ENCODE data around the gene UROS.
A peak's percentile ranks its signal among the peaks of the same experiment; 100 is the strongest.

UROS gene

DNA sequence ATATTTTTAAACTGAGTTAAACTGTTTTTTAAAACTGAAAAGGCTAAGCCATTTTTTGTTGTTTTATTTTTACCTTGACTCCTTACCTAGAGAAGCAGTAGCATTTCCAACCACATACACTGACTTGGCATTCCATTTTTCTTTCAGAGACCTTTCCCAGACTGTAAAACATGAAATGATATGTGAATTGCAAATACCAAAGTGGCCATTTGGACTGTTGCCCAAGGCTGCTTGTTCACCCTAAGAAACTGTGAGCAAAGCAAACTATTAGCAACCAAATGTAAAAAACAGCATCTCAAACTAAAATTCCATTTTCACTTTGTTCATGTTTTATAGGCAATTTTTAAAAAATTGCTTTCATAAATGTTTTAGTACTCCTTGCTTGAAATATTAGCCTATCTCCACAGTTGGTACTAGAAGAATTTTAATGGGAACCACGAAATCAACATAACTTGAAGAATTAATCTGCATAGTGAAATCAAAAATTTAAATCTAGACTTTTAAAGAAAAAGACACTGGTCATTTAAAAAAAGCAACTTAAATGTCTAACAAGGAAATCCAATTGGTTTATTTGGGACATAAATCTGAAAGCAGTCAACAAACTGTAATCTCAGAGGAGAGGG lies 10.8 kb downstream of the UROS start:
- no peak overlapping the region for H3K4me3 Mint-ChIP-seq
- DNase-seq (no peak), ATAC-seq (no peak)
- H3K27ac Mint-ChIP-seq = no peak overlapping the region
- H3K4me1 Mint-ChIP-seq = no peaks in the 10 kb centered on the region
- peaks cover 28% of the 10 kb centered on the region for H3K36me3 Mint-ChIP-seq (ENCODE audit: low read depth)
- no peaks in the 10 kb centered on the region for H3K27me3 Mint-ChIP-seq
- no peaks in the 10 kb centered on the region for H3K9me3 Mint-ChIP-seq

DNA sequence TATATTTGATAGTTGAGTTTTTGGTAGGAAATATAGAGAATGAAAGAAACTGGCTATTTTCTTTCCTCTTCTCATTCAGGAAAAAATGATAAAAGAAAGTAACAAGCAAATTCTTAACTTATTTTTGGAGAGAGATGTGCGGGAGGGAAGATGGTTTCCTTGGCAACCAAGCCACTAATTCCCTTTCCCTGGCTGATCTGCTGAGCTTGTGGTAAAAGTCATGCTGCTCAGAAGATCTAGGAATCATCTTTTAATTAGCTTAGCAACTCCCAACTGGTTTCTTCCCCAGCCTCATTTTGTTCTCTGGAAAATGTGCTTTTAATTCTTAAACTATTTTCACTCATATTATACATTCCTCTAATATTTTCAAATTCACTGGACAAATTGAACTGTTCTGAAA lies 11.8 kb downstream of the UROS start:
- no peak overlapping the region for H3K27ac Mint-ChIP-seq
- peaks cover 28% of the 10 kb centered on the region for H3K36me3 Mint-ChIP-seq (ENCODE audit: low read depth)
- no peak overlapping the region for H3K4me3 Mint-ChIP-seq
- ATAC-seq (no peak), DNase-seq (no peak)
- no peaks in the 10 kb centered on the region for H3K9me3 Mint-ChIP-seq
- no peaks in the 10 kb centered on the region for H3K27me3 Mint-ChIP-seq
- no peaks in the 10 kb centered on the region for H3K4me1 Mint-ChIP-seq

DNA sequence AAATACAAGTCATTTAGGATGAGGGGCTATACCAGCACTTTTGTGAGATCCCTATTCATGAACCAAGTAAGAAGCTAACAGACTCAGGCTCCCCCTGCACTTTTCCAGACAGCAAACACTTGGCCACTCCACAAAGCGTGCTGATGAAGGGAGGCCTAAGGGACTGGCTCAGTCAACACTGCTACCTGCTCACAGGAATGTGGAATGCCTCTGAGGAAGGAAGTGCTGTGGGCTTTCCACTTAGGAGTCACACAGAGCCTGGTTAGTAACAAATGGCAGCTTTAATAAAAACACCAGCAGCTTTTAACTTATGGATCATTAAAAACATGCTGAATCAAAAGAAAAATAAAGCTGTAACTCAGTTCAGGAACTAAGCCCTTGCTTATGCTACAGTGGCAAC lies 15.0 kb downstream of the UROS start:
- no peaks in the 10 kb centered on the region for H3K27me3 Mint-ChIP-seq
- no peak overlapping the region for H3K4me3 Mint-ChIP-seq
- peaks cover 13% of the 10 kb centered on the region for H3K36me3 Mint-ChIP-seq (ENCODE audit: low read depth)
- DNase-seq (no peak), ATAC-seq (no peak)
- no peak overlapping the region for H3K27ac Mint-ChIP-seq
- H3K4me1 Mint-ChIP-seq = no peaks in the 10 kb centered on the region
- no peaks in the 10 kb centered on the region for H3K9me3 Mint-ChIP-seq

DNA sequence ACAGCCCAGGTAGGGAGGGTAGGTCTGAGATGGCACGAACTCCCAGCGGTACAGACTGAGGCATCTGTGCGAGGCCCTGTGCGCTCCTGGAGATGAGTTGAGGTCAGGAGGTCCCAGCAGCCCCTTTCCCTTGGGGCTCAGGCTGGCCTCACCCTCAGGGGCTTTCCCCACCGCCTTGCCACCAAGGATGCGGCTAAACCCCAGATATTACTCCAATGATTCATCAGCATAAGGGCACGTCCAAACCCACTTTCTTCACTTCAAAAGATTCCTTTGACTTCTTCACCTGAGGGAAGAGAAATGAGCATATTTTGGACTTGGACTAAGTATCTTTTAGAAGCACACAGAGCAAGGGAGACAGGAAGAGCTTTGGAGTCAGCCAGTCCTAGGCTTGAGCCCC lies 20.3 kb downstream of the UROS start:
- ATAC-seq = peak; percentile 66
- no peak overlapping the region for H3K4me3 Mint-ChIP-seq
- H3K27ac Mint-ChIP-seq = no peak overlapping the region
- DNase-seq = no peak
- H3K9me3 Mint-ChIP-seq = no peaks in the 10 kb centered on the region
- H3K36me3 Mint-ChIP-seq (ENCODE audit: low read depth) = peaks cover 2% of the 10 kb centered on the region
- no peaks in the 10 kb centered on the region for H3K27me3 Mint-ChIP-seq
- peaks cover 2% of the 10 kb centered on the region for H3K4me1 Mint-ChIP-seq

DNA sequence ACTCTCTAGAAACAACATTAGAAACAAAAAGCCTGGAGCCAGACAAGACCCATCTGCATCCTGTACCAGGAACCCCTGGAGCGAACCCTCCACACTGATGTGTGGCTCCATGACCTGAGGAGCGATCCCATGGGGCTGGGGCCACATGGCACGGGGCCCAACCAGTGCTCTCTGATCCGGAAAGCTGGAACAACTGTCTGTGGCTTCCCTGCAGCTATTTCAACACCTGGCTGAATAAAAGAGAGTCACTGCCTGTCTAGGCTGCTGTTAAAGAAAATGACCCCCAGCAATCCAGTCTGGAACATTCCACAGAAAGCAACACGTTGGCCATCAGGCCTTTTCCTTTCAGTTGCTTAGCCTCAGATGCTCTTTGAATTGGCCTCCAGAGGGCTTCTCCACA lies 20.9 kb downstream of the UROS start:
- H3K4me1 Mint-ChIP-seq = peaks cover 2% of the 10 kb centered on the region

DNA sequence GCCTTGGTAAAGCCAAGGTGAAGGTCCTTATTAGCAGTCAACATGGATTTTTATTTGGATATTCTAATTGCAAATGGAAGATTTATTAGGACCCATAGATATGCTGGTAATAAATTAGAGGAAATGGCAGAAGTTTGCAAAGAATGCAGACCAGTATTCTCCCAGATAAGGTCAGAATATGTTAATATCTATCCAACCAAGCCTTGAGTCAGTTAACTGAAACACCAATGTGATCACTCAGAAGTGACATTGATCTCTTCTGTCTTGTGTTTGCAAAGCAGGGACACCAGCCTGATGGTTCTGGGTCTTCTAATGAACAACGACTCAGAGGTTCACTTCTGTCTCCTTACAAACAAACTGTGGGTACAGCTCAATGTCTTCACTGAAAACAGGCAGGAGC lies 21.5 kb downstream of the UROS start:
- H3K27ac Mint-ChIP-seq = no peak overlapping the region
- no peaks in the 10 kb centered on the region for H3K27me3 Mint-ChIP-seq
- ATAC-seq (no peak), DNase-seq (no peak)
- peaks cover 2% of the 10 kb centered on the region for H3K4me1 Mint-ChIP-seq
- peaks cover 2% of the 10 kb centered on the region for H3K36me3 Mint-ChIP-seq (ENCODE audit: low read depth)
- H3K9me3 Mint-ChIP-seq = no peaks in the 10 kb centered on the region
- no peak overlapping the region for H3K4me3 Mint-ChIP-seq

More for the DNA sequence above, 20.9 kb downstream of the UROS start:
- Mint-ChIP-seq H3K27ac (no peak overlapping the region), H3K4me3 (no peak overlapping the region), H3K36me3 (ENCODE audit: low read depth) (peaks cover 2% of the 10 kb centered on the region), H3K27me3 (no peaks in the 10 kb centered on the region), H3K9me3 (no peaks in the 10 kb centered on the region)
- DNase-seq = no peak
- no peak for ATAC-seq

DNA sequence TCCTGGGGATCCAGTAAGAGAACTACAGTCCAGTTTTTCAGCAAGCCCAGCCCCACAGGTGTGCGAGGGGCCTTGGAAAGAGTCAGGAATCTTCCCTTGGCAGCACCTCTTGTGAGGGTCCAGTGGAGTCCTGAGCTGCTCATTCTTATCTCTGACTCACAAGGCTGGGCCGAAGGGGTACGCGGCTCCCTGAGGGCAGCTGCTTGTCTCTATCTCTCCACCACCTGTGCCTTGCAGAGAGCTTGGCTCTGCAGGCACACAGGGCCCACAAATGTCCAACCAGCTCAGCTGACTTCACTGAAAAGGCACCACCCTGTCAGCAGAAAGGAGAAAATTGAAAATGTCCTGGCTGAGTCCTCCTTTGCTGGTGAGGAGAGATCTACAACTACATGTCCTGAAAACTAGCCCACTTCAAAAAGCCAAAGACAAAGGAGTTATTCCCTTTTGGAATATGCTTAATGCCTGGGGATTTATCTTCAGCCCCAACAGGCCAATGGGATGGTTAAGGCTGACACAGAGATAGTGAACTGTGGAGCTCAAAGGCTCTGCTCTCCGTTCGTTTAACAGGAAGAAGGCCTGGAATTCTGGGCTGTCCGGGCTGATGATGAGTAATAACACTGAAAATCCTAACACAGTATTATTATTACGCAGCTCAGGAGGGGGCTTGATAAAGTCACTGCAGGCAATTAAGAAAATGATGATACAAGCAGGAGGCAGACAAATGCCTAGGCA lies 23.4 kb downstream of the UROS start:
- Mint-ChIP-seq H3K36me3 (ENCODE audit: low read depth) (peaks cover 2% of the 10 kb centered on the region), H3K4me3 (no peak overlapping the region), H3K27ac (no peak overlapping the region), H3K27me3 (no peaks in the 10 kb centered on the region), H3K4me1 (peaks cover 2% of the 10 kb centered on the region), H3K9me3 (no peaks in the 10 kb centered on the region)
- DNase-seq (no peak), ATAC-seq (no peak)

DNA sequence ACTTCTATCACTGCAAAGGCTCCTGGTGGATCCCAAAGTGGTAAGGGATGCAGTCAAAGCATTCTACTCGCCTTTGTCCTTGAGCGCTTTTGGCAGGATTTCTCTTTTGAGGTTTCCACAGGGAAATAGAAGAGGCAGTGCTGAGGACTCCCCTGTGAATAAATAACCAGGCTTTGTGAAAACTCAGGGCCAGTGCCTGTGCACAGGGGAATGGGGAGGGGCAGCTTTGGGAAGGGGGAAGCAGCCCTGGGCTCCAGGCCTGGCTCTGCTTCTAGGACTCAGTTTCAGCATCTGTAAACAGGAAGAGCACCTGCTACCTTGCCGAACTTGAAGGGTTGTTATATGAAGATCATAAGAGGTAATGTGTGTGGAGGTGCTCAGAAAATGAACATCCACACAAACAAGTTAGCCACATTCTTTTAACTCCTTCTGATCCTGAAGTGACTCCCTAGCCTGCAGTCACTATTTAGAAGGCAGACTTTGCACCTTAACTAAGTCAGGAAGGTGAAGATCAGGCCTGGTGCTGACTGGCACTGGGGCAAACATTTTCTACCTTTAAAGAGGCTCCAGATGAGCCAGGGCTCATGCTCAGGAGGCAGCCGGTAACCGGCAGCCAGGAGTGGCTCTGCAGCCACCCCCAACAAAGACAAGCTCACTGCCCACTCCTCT lies 24.9 kb downstream of the UROS start:
- H3K9me3 Mint-ChIP-seq = no peaks in the 10 kb centered on the region
- no peak overlapping the region for H3K27ac Mint-ChIP-seq
- ATAC-seq (no peak), DNase-seq (no peak)
- H3K4me3 Mint-ChIP-seq = no peak overlapping the region
- no peaks in the 10 kb centered on the region for H3K27me3 Mint-ChIP-seq
- H3K36me3 Mint-ChIP-seq (ENCODE audit: low read depth) = peaks cover 4% of the 10 kb centered on the region
- peaks cover 2% of the 10 kb centered on the region for H3K4me1 Mint-ChIP-seq

DNA sequence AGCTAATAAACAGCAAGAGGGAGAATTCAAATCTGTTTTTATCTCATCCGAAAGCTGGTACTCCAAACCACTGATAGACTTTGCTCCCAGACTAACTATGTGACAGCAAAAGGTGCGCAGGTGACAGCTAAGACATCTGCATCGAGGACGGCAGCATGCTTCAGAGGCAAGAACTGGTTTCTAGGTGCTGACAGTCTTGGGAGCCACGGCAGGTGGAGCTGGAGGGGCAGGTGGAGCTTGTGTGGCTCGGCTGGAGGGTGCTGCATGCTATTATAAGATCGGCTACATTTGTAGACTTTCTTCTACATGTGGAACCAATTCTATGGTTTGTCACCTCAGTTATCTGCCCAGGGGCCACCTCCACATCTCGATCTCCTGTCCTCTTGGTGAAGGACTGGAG lies 25.6 kb downstream of the UROS start:
- Mint-ChIP-seq H3K36me3 (ENCODE audit: low read depth) (peaks cover 5% of the 10 kb centered on the region), H3K4me3 (no peak overlapping the region), H3K4me1 (no peaks in the 10 kb centered on the region), H3K27me3 (no peaks in the 10 kb centered on the region), H3K27ac (no peak overlapping the region), H3K9me3 (no peaks in the 10 kb centered on the region)
- ATAC-seq (no peak), DNase-seq (no peak)

DNA sequence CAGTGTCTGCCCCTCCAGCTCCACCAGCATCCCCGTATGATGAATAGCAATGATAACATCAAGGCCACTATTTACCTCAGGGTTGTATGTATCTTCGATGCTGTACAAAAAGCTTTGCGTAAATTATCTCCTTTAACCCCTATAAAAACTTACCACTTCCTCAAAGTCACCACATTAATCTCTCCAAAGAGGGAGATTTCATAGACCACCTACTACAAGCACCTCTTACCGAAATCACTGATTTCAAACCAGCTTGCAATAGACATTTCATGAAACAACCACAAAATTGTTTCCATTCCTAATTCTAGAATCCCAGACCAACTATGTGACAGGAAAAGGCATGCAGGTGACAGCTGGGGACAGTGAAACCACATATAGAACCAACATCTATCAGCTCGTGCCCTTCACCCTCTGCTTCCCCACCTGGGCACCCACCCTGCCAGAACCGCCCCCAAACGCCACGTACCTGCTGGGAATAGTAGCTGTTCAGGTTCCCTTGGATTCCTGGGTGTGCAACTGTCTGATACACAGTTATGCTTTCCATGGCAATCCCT lies 27.3 kb downstream of the UROS start:
- peaks cover 16% of the 10 kb centered on the region for H3K36me3 Mint-ChIP-seq (ENCODE audit: low read depth)
- H3K4me3 Mint-ChIP-seq = no peak overlapping the region
- ATAC-seq (no peak), DNase-seq (no peak)
- H3K27me3 Mint-ChIP-seq = no peaks in the 10 kb centered on the region
- H3K9me3 Mint-ChIP-seq = no peaks in the 10 kb centered on the region
- no peaks in the 10 kb centered on the region for H3K4me1 Mint-ChIP-seq
- no peak overlapping the region for H3K27ac Mint-ChIP-seq

DNA sequence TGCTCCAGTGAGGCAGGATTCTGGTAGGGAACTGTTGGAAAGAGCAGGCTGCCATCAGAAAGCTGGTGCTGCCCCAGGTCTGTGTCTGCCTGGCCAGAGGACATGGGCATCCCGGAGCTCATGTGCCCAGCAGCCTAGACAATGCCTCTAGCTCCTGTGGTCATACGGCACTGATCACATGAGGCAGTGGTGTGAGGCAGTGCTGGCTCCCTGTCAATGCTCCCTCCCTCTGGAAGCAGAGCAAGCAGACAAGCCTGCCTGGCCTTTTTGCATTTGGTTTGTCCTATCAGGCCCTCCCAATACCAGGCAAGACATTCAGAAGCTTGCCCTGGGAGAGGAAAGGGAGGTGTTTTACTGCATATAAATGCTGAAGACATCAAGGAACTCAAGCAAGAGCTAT lies 27.9 kb downstream of the UROS start:
- H3K4me3 Mint-ChIP-seq = no peak overlapping the region
- H3K36me3 Mint-ChIP-seq (ENCODE audit: low read depth) = peaks cover 16% of the 10 kb centered on the region
- no peak for ATAC-seq
- no peak for DNase-seq
- no peaks in the 10 kb centered on the region for H3K27me3 Mint-ChIP-seq
- H3K9me3 Mint-ChIP-seq = no peaks in the 10 kb centered on the region
- no peak overlapping the region for H3K27ac Mint-ChIP-seq
- H3K4me1 Mint-ChIP-seq = peaks cover under 1% of the 10 kb centered on the region

DNA sequence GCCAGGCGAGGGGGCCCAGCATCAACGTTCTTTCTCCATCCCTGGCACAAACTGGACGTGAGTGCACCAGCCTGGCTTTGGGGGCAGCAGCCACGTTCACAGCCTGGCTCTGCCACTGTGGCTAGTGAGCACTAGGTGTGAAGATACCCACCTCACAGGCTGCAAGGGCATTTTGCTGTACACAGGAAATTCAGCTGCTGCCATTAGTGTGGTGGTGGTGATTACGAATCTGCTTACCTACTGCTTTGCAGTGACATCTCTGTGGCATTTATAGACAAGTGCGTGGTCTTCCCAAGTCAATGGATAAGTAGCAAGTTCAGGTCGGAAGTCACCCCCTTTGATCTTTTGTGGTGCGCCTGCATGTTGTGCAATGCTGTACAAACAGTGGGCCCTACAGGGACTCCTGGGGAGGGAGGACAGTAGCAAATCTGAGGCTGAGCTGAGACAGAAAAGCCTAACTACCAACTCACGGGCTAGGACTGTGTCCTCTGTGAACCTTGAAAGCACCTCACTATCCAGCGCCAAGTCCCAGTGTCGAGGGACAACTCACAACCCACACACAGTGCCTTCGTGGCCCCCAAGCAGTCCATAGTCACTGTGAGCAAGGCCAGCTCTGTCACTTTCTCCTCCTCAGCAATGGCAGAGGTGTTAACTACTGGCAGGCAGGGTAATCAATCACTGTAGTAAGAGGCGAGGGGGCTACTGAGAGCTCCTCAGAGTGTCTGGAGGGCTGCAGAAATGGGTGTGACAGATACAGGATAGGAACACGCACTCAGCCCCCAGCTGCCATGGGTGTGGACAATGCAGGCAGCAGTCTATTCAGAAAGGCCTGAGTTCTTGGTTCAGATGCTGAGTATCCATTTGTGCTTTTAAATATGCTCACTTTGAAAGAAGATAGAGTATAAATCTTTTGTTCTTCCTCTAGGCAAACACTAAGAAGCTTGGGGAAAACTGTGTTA lies 30.4 kb downstream of the UROS start:
- DNase-seq (no peak), ATAC-seq (no peak)
- Mint-ChIP-seq H3K27me3 (no peaks in the 10 kb centered on the region), H3K9me3 (no peaks in the 10 kb centered on the region), H3K36me3 (ENCODE audit: low read depth) (peaks cover 14% of the 10 kb centered on the region), H3K4me3 (no peak overlapping the region), H3K4me1 (peaks cover 14% of the 10 kb centered on the region), H3K27ac (no peak overlapping the region)

DNA sequence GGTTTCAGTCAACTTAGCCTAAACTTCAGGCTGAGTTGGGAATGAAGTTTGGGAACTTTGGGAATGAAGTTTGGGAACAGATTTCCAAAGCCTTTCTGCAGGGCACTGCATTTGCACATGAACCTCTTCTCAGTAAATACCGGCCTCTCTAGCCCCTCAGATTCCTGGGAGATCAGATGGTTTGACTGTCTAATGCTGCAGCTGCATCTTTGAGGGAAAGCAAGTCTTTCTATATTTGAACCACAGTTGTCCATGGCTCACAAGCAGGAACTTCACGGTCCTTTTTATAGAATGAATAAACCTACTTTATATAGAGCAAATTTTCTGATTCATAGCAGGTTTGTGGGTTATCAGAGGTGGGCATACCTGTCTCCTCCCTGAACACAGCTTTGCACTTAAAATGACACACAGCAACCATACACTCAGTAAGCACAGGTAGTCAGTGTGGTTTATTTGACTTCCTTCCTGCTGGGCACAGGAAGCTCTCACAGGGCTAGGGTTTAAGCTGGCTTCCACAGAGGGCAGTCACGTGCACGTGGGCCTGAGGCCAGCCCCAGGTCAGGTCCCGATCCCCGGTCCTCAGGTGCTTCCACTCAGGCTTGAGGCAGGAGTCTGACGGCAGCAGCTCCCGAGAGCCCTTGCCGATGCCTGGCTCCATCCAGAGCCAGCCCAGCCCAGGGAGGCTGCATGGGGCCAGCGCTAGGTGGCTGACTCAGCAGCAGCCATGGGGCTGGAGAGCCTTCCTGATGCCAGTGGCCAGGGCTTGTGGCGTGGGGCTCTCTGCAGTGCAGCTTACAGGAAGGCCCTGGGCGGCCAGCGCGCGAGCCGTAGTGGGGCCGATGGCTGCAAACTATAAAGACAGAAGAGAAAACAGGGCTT lies 34.7 kb downstream of the UROS start:
- H3K9me3 Mint-ChIP-seq = no peaks in the 10 kb centered on the region
- H3K4me1 Mint-ChIP-seq = peaks cover 20% of the 10 kb centered on the region
- DNase-seq = no peak
- peak; percentile 22 for ATAC-seq
- H3K27ac Mint-ChIP-seq = no peak overlapping the region
- H3K4me3 Mint-ChIP-seq = no peak overlapping the region
- H3K36me3 Mint-ChIP-seq (ENCODE audit: low read depth) = peaks cover 11% of the 10 kb centered on the region
- no peaks in the 10 kb centered on the region for H3K27me3 Mint-ChIP-seq
